Measurements from ENCODE around the gene TMEM185B. TPM values are rescaled to one million over a fixed set of nuclear protein-coding genes. Genes with fewer than 3 reads are reported as not detected.

TMEM185B gene
- polyA plus RNA-seq (2013, experiment 1 of 2) = 13.8 TPM
- polyA plus RNA-seq (2013, experiment 2 of 2) = 14.3 TPM

- Histone ChIP-seq H3K4me2 (ENCODE audit: low read length) (peak within 1 kb of the TSS; percentile 69), H2BK5ac (ENCODE audit: low read length) (no peak within 1 kb of the TSS), H3K36me3 (ENCODE audit: control insufficient read depth, insufficient read depth, low read length) (no peaks in the 10 kb centered on the region), H3K79me2 (ENCODE audit: control insufficient read depth, insufficient read depth, low read length) (peaks cover 6% of the 10 kb centered on the region), H3K18ac (ENCODE audit: low read length) (peak within 1 kb of the TSS; percentile 85), H4K5ac (ENCODE audit: low read length) (no peak within 1 kb of the TSS), H3K27ac (ENCODE audit: low read depth, low read length) (no peak within 1 kb of the TSS), H2BK120ac (ENCODE audit: low read depth, low read length) (no peak within 1 kb of the TSS), H2BK15ac (replicated peaks; ENCODE audit: low read depth) (no peak within 1 kb of the TSS), H3K4ac (ENCODE audit: low read depth, low read length) (no peak within 1 kb of the TSS), H3K4me1 (ENCODE audit: control insufficient read depth, low read depth, low read length) (no peaks in the 10 kb centered on the region), H3K23ac (ENCODE audit: low read length) (no peak within 1 kb of the TSS), H3K9ac (ENCODE audit: low read length) (peak within 1 kb of the TSS; percentile 73), H3K79me1 (ENCODE audit: low read length) (peaks cover 7% of the 10 kb centered on the region), H2AK5ac (ENCODE audit: low read length) (peak within 1 kb of the TSS; percentile 83), H3K27me3 (ENCODE audit: insufficient read depth, low read length, poor library complexity) (no peaks in the 10 kb centered on the region), H3K56ac (ENCODE audit: low read length) (peak within 1 kb of the TSS; percentile 87), H4K8ac (ENCODE audit: low read depth, low read length) (no peak within 1 kb of the TSS), H3K4me3 (ENCODE audit: low read length) (peak within 1 kb of the TSS; percentile 40)
- WGBS (ENCODE audit: extremely low coverage, insufficient coverage, low lambda C conversion rate) = no CpG with 5 or more reads among the region's 108 CpGs
- DNase-seq = peak; percentile 89
Observed at GRCh38 chr2:120223034-120223912, at the start of gene TMEM185B. TSS of gene TMEM185B (minus strand) at chr2:120223400. CDS start at chr2:120222976, 424 bp downstream.

GRCh38 chr2:120271711-120272379, 48.6 kb upstream of the TMEM185B start:
- Histone ChIP-seq H2BK120ac (ENCODE audit: low read depth, low read length) (no peak overlapping the region), H3K4ac (ENCODE audit: low read depth, low read length) (no peak overlapping the region), H4K5ac (ENCODE audit: low read length) (no peak overlapping the region), H3K9ac (ENCODE audit: low read length) (no peak overlapping the region), H3K79me1 (ENCODE audit: low read length) (peaks cover 2% of the 10 kb centered on the region), H2BK5ac (ENCODE audit: low read length) (no peak overlapping the region), H3K27ac (ENCODE audit: low read depth, low read length) (no peak overlapping the region), H3K4me2 (ENCODE audit: low read length) (no peak overlapping the region), H3K27me3 (ENCODE audit: insufficient read depth, low read length, poor library complexity) (no peaks in the 10 kb centered on the region), H3K79me2 (ENCODE audit: control insufficient read depth, insufficient read depth, low read length) (no peaks in the 10 kb centered on the region), H3K56ac (ENCODE audit: low read length) (no peak overlapping the region), H3K4me3 (ENCODE audit: low read length) (no peak overlapping the region), H3K4me1 (ENCODE audit: control insufficient read depth, low read depth, low read length) (no peaks in the 10 kb centered on the region), H2AK5ac (ENCODE audit: low read length) (no peak overlapping the region), H4K8ac (ENCODE audit: low read depth, low read length) (no peak overlapping the region), H2BK15ac (replicated peaks; ENCODE audit: low read depth) (no peak overlapping the region), H3K36me3 (ENCODE audit: control insufficient read depth, insufficient read depth, low read length) (no peaks in the 10 kb centered on the region), H3K23ac (ENCODE audit: low read length) (no peak overlapping the region), H3K18ac (ENCODE audit: low read length) (no peak overlapping the region)
- DNase-seq = no peak
- no CpG with 5 or more reads among the region's 1 CpG for WGBS (ENCODE audit: extremely low coverage, insufficient coverage, low lambda C conversion rate)

- H4K5ac ChIP-seq (ENCODE audit: low read length) = no peak overlapping the region
- H2AK5ac ChIP-seq (ENCODE audit: low read length) = no peak overlapping the region
- H3K79me2 ChIP-seq (ENCODE audit: control insufficient read depth, insufficient read depth, low read length) = no peaks in the 10 kb centered on the region
- no peak overlapping the region for H2BK5ac ChIP-seq (ENCODE audit: low read length)
- WGBS (ENCODE audit: extremely low coverage, insufficient coverage, low lambda C conversion rate) = no CpG with 5 or more reads among the region's 1 CpG
- no peak overlapping the region for H2BK15ac ChIP-seq (replicated peaks; ENCODE audit: low read depth)
- no peak overlapping the region for H3K4me2 ChIP-seq (ENCODE audit: low read length)
- no peak overlapping the region for H3K23ac ChIP-seq (ENCODE audit: low read length)
- no peak overlapping the region for H3K27ac ChIP-seq (ENCODE audit: low read depth, low read length)
- no peak overlapping the region for H3K9ac ChIP-seq (ENCODE audit: low read length)
- no peaks in the 10 kb centered on the region for H3K27me3 ChIP-seq (ENCODE audit: insufficient read depth, low read length, poor library complexity)
- no peak overlapping the region for H3K56ac ChIP-seq (ENCODE audit: low read length)
- peaks cover 2% of the 10 kb centered on the region for H3K79me1 ChIP-seq (ENCODE audit: low read length)
- H3K18ac ChIP-seq (ENCODE audit: low read length) = no peak overlapping the region
- no peak overlapping the region for H2BK120ac ChIP-seq (ENCODE audit: low read depth, low read length)
- H3K4ac ChIP-seq (ENCODE audit: low read depth, low read length) = no peak overlapping the region
- no peak overlapping the region for H3K4me3 ChIP-seq (ENCODE audit: low read length)
- H3K36me3 ChIP-seq (ENCODE audit: control insufficient read depth, insufficient read depth, low read length) = no peaks in the 10 kb centered on the region
- no peaks in the 10 kb centered on the region for H3K4me1 ChIP-seq (ENCODE audit: control insufficient read depth, low read depth, low read length)
- no peak overlapping the region for H4K8ac ChIP-seq (ENCODE audit: low read depth, low read length)
- DNase-seq = no peak
Observed at GRCh38 chr2:120269816-120270215, 46.6 kb upstream of the TMEM185B start.

DNA sequence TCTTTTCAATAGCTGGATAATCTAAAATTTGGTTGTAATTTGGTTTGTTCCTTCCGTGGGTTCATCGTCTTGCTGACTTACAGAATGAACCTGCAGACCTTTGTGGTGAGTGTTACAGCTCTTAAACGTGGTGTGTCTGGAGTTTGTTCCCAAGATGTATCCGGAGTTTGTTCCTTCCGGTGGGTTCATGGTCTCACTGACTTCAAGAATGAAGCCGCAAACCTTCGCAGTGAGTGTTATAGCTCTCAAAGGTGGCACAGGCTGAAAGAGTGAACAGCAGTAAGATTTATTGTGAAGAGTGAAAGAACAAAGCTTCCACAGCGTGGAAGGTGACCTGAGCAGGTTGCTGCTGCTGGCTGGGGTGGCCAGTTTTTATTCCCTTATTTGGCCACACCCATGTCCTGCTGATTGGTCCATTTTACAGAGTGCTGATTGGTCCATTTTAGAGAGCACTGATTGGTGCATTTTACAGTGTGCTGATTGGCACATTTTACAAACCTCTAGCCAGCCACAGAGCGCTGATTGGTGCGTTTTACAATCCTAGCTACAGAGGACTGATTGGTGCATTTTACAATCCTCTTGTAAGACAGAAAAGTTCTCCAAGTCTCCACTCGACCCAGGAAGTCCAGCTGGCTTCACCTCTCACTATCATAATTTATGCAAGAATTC, 46.0 kb upstream of the TMEM185B start:
- no peak overlapping the region for H2AK5ac ChIP-seq (ENCODE audit: low read length)
- no peaks in the 10 kb centered on the region for H3K79me2 ChIP-seq (ENCODE audit: control insufficient read depth, insufficient read depth, low read length)
- H3K36me3 ChIP-seq (ENCODE audit: control insufficient read depth, insufficient read depth, low read length) = no peaks in the 10 kb centered on the region
- no peak overlapping the region for H2BK15ac ChIP-seq (replicated peaks; ENCODE audit: low read depth)
- H3K27me3 ChIP-seq (ENCODE audit: insufficient read depth, low read length, poor library complexity) = no peaks in the 10 kb centered on the region
- no CpG with 5 or more reads among the region's 11 CpGs for WGBS (ENCODE audit: extremely low coverage, insufficient coverage, low lambda C conversion rate)
- H3K4me2 ChIP-seq (ENCODE audit: low read length) = no peak overlapping the region
- H3K23ac ChIP-seq (ENCODE audit: low read length) = no peak overlapping the region
- H3K18ac ChIP-seq (ENCODE audit: low read length) = no peak overlapping the region
- peaks cover 2% of the 10 kb centered on the region for H3K79me1 ChIP-seq (ENCODE audit: low read length)
- no peak overlapping the region for H3K27ac ChIP-seq (ENCODE audit: low read depth, low read length)
- H3K9ac ChIP-seq (ENCODE audit: low read length) = no peak overlapping the region
- DNase-seq = no peak
- no peak overlapping the region for H4K8ac ChIP-seq (ENCODE audit: low read depth, low read length)
- H3K4me3 ChIP-seq (ENCODE audit: low read length) = no peak overlapping the region
- H4K5ac ChIP-seq (ENCODE audit: low read length) = no peak overlapping the region
- H3K56ac ChIP-seq (ENCODE audit: low read length) = no peak overlapping the region
- H3K4me1 ChIP-seq (ENCODE audit: control insufficient read depth, low read depth, low read length) = no peaks in the 10 kb centered on the region
- H2BK5ac ChIP-seq (ENCODE audit: low read length) = no peak overlapping the region
- no peak overlapping the region for H2BK120ac ChIP-seq (ENCODE audit: low read depth, low read length)
- H3K4ac ChIP-seq (ENCODE audit: low read depth, low read length) = no peak overlapping the region

GRCh38 chr2:120267348-120267747, 44.1 kb upstream of the TMEM185B start:
- Histone ChIP-seq H3K56ac (ENCODE audit: low read length) (no peak overlapping the region), H3K4ac (ENCODE audit: low read depth, low read length) (no peak overlapping the region), H3K18ac (ENCODE audit: low read length) (no peak overlapping the region), H3K27me3 (ENCODE audit: insufficient read depth, low read length, poor library complexity) (no peaks in the 10 kb centered on the region), H4K5ac (ENCODE audit: low read length) (no peak overlapping the region), H3K4me2 (ENCODE audit: low read length) (no peak overlapping the region), H3K23ac (ENCODE audit: low read length) (no peak overlapping the region), H4K8ac (ENCODE audit: low read depth, low read length) (no peak overlapping the region), H2BK120ac (ENCODE audit: low read depth, low read length) (no peak overlapping the region), H3K27ac (ENCODE audit: low read depth, low read length) (no peak overlapping the region), H3K4me1 (ENCODE audit: control insufficient read depth, low read depth, low read length) (no peaks in the 10 kb centered on the region), H3K9ac (ENCODE audit: low read length) (no peak overlapping the region), H2BK5ac (ENCODE audit: low read length) (no peak overlapping the region), H3K79me2 (ENCODE audit: control insufficient read depth, insufficient read depth, low read length) (no peaks in the 10 kb centered on the region), H2BK15ac (replicated peaks; ENCODE audit: low read depth) (no peak overlapping the region), H2AK5ac (ENCODE audit: low read length) (no peak overlapping the region), H3K79me1 (ENCODE audit: low read length) (no peaks in the 10 kb centered on the region), H3K36me3 (ENCODE audit: control insufficient read depth, insufficient read depth, low read length) (no peaks in the 10 kb centered on the region), H3K4me3 (ENCODE audit: low read length) (no peak overlapping the region)
- WGBS (ENCODE audit: extremely low coverage, insufficient coverage, low lambda C conversion rate) = no CpG with 5 or more reads among the region's 8 CpGs
- DNase-seq = no peak
